A673 (cell line): ENCODE data around the gene SOBP. TPM values are rescaled to one million over a fixed set of nuclear protein-coding genes. Genes with fewer than 3 reads are reported as not detected.

Source experiments
- BruUV-seq: library from RNA; stranded (reverse); fragments of 400-500 nt; replicated peaks from 2 replicates; lab custom pipeline; 2021; lab: Mats Ljungman, UMichigan
- CTCF ChIA-PET: fragments of 300-600 bp; sonication (Branson Sonifier 250); formaldehyde crosslinking; loops from one replicate; lab custom pipeline; 2022; ENCODE audit warnings: antibody characterized with exemption; lab: Charles Lee
- POLR2A ChIA-PET: fragments of 300-600 bp; sonication (Branson Sonifier 250); formaldehyde crosslinking; loops from one replicate; lab custom pipeline; 2022; ENCODE audit warnings: antibody characterized with exemption; ENCODE audit not compliant: low non-redundant PET; lab: Charles Lee
- DNase-seq: peaks from one replicate; pipeline ENCODE4 v3.0.0-alpha.2; 2015; ENCODE audit warnings: low spot score
- H3K27ac ChIP-seq: fragments of 200-600 bp; sonication (generic); 2 replicates; pipeline ENCODE4 v1.5.1; 2016; ENCODE audit warnings: mixed run types, low read depth, mild to moderate bottlenecking, mixed read lengths, antibody characterized with exemption, low read length; ENCODE audit not compliant: poor library complexity, severe bottlenecking
- H3K27me3 ChIP-seq: fragments of 200-600 bp; sonication (generic); replicated peaks from 2 replicates; pipeline ENCODE4 v1.6.1; 2017; ENCODE audit warnings: mixed run types, low read depth, mild to moderate bottlenecking, mixed read lengths, antibody characterized with exemption, low read length; ENCODE audit not compliant: insufficient read depth, poor library complexity
- H3K36me3 ChIP-seq: fragments of 200-600 bp; sonication (generic); 2 replicates; pipeline ENCODE4 v1.6.1; 2016; ENCODE audit warnings: mixed run types, mild to moderate bottlenecking, mixed read lengths, antibody characterized with exemption, low read length; ENCODE audit not compliant: insufficient read depth, poor library complexity, severe bottlenecking
- H3K4me1 ChIP-seq: fragments of 200-600 bp; sonication (generic); 2 replicates; pipeline ENCODE4 v1.6.1; 2017; ENCODE audit warnings: mixed run types, mild to moderate bottlenecking, mixed read lengths, antibody characterized with exemption, low read length; ENCODE audit not compliant: insufficient read depth, poor library complexity, severe bottlenecking
- H3K4me3 ChIP-seq: fragments of 200-600 bp; sonication (generic); 2 replicates; pipeline ENCODE4 v1.5.1; 2016; ENCODE audit warnings: low read depth, mixed run types, mild to moderate bottlenecking, mixed read lengths, low read length; ENCODE audit not compliant: poor library complexity, severe bottlenecking
- H3K9me3 ChIP-seq: fragments of 200-600 bp; sonication (generic); 2 replicates; pipeline ENCODE4 v1.6.1; 2016; ENCODE audit warnings: mixed run types, low read depth, mild to moderate bottlenecking, mixed read lengths, antibody characterized with exemption, low read length; ENCODE audit not compliant: poor library complexity, severe bottlenecking
- EZH2 ChIP-seq: fragments of 200-600 bp; sonication (generic); IDR thresholded peaks from 2 replicates; pipeline ENCODE4 v1.6.1; 2017; ENCODE audit warnings: borderline replicate concordance, low read depth, mild to moderate bottlenecking, mixed read lengths, antibody characterized with exemption, low read length; ENCODE audit not compliant: poor library complexity, severe bottlenecking
- intact Hi-C: fragments of 100-400 bp; cut with micrococcal nuclease; formaldehyde crosslinking; loops from one replicate; pipeline ENCODE4 v1.10.0; 2022; ENCODE audit not compliant: unreplicated experiment
- total RNA-seq: library from RNA; stranded (reverse); gene quantifications from 2 replicates; pipeline ENCODE4 v1.2.3, GENCODE V29; 2021
- TF ChIP-seq, protein P1 (sequence below): fragments of 300-800, 200-600 bp; sonication (generic); conservative IDR thresholded peaks from 2 replicates; pipeline ENCODE4 v1.5.1; 2017; ENCODE audit warnings: low read depth, mild to moderate bottlenecking, antibody characterized with exemption, low read length, moderate library complexity, mixed read lengths

The SOBP gene
- total RNA-seq, 1 experiment from 2014 or later: 3.3 TPM

DNA sequence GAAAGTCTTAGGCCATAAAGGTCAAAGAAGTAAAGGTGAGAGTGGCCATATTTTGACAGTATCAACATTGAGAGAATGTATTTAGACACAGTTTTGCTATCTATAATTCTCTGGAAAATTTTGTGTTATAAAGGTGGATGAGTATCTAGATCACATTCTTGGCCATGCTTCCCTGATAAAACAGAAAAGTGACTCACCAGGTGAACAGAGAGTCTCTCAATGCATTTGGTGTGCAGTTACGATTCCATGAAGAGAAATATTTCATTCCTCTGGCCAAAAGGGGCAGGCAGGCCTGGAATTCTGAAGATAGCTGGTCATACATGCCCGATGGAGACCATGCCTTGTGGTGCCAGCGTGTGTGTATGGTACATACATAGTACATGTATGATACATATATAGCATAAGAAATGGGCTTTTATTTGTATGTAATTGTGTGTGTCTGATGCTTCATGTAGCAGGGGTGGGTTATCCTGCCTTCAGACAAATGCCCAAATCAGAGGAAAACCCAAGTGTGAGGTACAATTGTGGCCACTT is 164.0 kb downstream of the SOBP start:
- TF ChIP-seq, protein P1, sequence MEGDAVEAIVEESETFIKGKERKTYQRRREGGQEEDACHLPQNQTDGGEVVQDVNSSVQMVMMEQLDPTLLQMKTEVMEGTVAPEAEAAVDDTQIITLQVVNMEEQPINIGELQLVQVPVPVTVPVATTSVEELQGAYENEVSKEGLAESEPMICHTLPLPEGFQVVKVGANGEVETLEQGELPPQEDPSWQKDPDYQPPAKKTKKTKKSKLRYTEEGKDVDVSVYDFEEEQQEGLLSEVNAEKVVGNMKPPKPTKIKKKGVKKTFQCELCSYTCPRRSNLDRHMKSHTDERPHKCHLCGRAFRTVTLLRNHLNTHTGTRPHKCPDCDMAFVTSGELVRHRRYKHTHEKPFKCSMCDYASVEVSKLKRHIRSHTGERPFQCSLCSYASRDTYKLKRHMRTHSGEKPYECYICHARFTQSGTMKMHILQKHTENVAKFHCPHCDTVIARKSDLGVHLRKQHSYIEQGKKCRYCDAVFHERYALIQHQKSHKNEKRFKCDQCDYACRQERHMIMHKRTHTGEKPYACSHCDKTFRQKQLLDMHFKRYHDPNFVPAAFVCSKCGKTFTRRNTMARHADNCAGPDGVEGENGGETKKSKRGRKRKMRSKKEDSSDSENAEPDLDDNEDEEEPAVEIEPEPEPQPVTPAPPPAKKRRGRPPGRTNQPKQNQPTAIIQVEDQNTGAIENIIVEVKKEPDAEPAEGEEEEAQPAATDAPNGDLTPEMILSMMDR: no peak
- no peak for TF ChIP-seq EZH2
- BruUV-seq: no TSS peak
- Histone ChIP-seq H3K27ac (no peak overlapping the region), H3K9me3 (no peaks in the 10 kb centered on the region), H3K4me1 (peaks cover 25% of the 10 kb centered on the region), H3K4me3 (no peak overlapping the region), H3K27me3 (no peaks in the 10 kb centered on the region), H3K36me3 (no peaks in the 10 kb centered on the region)
- POLR2A ChIA-PET: no interaction called here
- no peak for DNase-seq
- intact Hi-C loops: loop anchor here (2.0 to 10.0 kb wide), 2 partner anchors 169 to 335 kb away; no protein-coding TSS in a partner anchor
- CTCF ChIA-PET: no interaction called here

DNA sequence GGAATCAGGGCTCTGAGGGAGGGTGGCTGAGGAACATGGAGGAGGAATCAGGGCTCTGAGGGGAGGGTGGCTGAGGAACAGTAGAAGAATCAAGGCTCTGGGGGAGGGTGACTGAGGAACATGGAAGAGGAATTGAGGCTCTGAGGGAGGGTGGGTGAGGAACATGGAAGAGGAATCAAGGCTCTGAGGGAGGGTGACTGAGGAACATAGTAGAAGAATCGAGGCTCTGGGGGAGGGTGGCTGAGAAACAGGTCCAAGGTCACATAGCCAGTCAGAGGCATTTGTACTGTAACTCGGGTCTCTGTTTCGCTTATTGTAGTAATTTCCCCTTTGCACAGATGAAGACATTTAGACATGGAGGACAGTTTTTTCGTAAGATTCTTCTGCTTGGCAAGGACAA is 164.8 kb downstream of the SOBP start:
- DNase-seq: no peak
- Histone ChIP-seq H3K36me3 (no peaks in the 10 kb centered on the region), H3K4me3 (no peak overlapping the region), H3K4me1 (peaks cover 26% of the 10 kb centered on the region), H3K27ac (no peak overlapping the region), H3K27me3 (no peaks in the 10 kb centered on the region), H3K9me3 (no peaks in the 10 kb centered on the region)
- no peak for TF ChIP-seq EZH2
- TF ChIP-seq, protein P1: no peak
- ChIA-PET CTCF (interaction anchor here (1.8 kb wide), 1 partner anchor 337 kb away, joined by 12 read pairs; no protein-coding TSS in a partner anchor), POLR2A (interaction anchor here (0.6 kb wide), 1 partner anchor 1312 kb away, joined by 3 read pairs; no protein-coding TSS in a partner anchor)
- intact Hi-C loops: loop anchor here (2.0 to 10.0 kb wide), 3 partner anchors 170 to 477 kb away; no protein-coding TSS in a partner anchor
- no TSS peak for BruUV-seq

DNA sequence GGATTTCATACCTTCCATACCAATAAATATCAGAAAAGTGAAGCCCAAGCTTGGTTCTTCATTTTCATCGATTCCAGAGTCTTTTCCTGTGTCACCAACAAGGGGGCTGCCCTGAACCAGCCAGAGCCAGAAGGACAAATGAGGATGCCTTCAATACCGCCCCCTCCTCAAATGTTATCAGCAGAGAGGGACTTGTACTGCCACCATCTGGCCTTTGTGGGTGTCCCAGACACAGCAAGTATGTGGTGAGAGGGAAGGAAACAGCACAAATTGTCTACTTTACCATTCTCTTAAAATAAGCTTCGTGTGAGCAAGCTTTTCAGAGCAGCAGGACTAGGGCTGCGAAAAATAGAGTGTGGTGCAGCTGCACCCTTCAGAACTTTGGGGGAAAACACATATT is 165.3 kb downstream of the SOBP start:
- no peak overlapping the region for H3K27ac ChIP-seq
- peak; percentile 39 for DNase-seq
- POLR2A ChIA-PET: interaction anchor here (0.6 kb wide), 1 partner anchor 1312 kb away, joined by 3 read pairs; no protein-coding TSS in a partner anchor

More for the DNA sequence above, 165.3 kb downstream of the SOBP start:
- H3K4me1 ChIP-seq: peaks cover 26% of the 10 kb centered on the region
- TF ChIP-seq, protein P1: peak; percentile 68
- TF ChIP-seq EZH2: no peak
- no peak overlapping the region for H3K4me3 ChIP-seq
- H3K9me3 ChIP-seq: no peaks in the 10 kb centered on the region
- no TSS peak for BruUV-seq
- CTCF ChIA-PET: interaction anchor here (0.5 to 1.8 kb wide), 4 partner anchors 337 to 446 kb away, joined by 3 to 12 read pairs (median 3); no protein-coding TSS in a partner anchor
- H3K27me3 ChIP-seq: no peaks in the 10 kb centered on the region
- intact Hi-C loops: loop anchor here (2.0 to 10.0 kb wide), 3 partner anchors 170 to 478 kb away; no protein-coding TSS in a partner anchor
- no peaks in the 10 kb centered on the region for H3K36me3 ChIP-seq
